CD4-positive, alpha-beta T cell treated with Interleukin-15 for 4 hours (primary cell): ENCODE data around the gene TRIM46.
"Not testable (repeated sequence)": the region's sequence is repeated elsewhere in the genome, so short reads cannot be mapped to it uniquely, and the experiment has no call there.

ENCODE experiments used
- DNase-seq: peaks from one replicate; pipeline ENCODE4 v3.0.0-alpha.2; 2020; ENCODE audit warnings: low spot score

Gene TRIM46

DNA sequence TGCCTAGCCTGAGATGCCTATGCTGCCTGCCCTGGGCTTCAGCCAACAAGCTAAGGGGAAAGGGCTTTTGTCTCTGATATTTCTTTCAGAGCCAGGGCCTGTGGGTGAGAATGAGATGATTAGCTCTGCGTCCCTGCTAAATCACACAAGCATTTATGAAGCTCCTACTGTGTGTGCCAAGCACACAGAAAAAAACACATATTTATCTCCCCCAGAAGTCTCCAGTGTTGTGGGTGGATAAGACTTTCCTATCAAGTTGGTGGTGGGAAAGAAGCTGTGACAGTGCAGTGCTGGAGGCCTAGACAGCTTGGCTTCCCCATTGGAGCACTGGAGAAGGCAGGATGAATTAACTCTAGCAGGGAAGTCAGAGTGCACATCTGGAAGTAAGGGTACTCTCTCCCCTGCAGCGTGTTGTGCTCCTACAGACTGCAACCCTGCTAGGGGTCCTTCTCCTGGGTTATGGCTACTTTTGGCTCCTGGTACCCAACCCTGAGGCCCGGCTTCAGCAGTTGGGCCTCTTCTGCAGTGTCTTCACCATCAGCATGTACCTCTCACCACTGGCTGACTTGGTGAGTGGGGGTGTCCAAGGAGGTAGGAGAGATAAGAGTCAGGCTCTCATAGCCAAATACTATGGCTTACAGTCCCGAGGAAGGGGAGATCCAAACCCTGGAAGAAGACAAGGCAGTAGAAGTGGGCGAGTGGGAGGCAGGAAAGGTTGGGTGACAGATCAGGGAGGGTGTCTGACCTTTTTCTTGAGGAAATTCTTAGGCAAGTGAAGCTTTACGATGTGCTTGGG is 36.3 kb upstream of the TRIM46 start:
- no peak for DNase-seq

DNA sequence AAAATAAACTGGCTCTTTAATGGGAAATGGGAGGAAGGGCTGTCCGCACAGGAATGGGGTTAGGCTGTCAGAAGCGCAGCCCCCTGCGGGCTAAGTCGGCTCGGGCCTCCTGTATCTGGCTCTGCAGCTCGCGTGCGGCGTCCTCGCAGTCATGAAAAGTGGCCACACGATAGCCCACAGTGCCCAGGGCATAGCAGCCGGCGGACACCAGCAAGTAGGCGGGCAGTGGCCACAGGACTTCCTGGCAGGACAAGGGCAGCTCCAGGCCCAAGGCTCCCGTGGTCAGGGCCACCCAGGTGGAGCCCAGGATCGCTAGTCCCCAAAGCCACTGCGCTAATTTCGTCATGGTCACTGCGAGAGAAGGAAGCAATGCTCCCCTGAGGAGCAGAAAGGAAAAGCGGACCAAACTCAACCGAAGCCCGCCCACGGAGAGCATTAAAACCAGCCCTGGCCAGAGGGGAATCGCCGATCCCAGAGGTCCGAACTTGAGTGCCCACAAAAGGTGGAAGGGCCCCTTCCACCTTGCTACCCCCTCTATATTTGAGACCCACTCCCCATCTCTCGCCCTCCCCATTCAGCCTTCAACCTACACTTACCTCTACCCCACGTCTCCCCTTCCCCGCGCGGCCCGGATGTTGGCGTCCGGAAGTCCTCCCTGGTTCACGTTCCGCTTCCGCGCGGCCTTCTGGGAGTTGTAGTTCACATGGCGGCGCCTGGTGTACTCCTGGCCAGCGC is 33.6 kb upstream of the TRIM46 start, which contains the start of gene DPM3:
DPM3 (minus strand) TSS at position 637 of the 735 bp plus-strand sequence; CDS start at position 346, 291 bp downstream.
- DNase-seq = peak; percentile 86

DNA sequence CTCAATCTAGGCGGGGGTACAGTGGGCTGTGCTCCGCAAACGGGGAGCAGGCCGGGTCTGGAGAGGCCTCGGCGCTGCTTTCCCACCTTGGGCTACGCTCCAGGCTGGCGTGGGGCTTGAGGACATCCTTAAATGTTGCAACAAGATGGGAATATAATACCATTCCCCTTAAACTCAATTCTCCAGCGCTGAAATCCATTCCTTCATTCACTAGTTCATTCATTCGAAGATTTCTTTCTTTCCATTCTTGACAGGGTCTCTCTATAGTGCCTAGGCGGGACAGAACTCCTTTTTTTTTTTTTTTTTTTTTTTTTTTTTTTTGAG is 33.1 kb upstream of the TRIM46 start:
- DNase-seq = no peak

DNA sequence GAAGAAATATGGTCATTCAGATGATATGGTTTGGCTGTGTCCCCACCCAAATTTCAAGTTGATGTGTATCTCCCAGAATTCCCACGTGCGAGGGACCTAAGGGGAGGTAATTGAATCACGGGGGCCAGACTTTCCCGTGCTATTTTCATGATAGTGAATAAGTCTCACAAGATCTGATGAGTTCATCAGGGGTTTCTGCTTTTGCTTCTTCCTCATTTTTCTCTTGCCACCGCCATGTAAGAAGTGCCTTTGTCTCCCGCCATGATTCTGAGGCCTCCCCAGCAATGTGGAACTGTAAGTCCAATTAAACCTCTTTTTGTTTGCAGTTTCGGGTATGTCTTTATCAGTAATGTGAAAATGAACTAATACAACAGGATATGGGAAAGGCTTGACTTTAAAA is 31.9 kb upstream of the TRIM46 start:
- no peak for DNase-seq

DNA sequence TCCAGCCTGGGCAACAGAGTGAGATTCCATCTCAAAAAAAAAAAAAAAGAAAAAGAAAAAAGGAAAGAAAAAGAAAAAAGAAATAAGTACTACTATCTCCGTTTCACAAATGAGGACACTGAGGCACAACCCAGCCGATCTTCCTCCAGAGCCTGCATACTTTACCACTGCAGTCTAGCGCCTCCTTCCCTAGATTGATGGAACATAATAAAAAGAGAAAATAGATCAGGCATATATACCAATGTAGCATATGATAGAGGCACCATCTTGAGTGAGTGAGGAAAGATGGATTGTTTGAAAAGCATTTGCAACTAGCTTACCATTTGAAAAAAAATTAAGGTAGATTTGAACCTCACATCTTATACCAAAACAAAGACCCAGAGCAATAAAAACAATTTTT is 28.2 kb upstream of the TRIM46 start:
- no peak for DNase-seq

DNA sequence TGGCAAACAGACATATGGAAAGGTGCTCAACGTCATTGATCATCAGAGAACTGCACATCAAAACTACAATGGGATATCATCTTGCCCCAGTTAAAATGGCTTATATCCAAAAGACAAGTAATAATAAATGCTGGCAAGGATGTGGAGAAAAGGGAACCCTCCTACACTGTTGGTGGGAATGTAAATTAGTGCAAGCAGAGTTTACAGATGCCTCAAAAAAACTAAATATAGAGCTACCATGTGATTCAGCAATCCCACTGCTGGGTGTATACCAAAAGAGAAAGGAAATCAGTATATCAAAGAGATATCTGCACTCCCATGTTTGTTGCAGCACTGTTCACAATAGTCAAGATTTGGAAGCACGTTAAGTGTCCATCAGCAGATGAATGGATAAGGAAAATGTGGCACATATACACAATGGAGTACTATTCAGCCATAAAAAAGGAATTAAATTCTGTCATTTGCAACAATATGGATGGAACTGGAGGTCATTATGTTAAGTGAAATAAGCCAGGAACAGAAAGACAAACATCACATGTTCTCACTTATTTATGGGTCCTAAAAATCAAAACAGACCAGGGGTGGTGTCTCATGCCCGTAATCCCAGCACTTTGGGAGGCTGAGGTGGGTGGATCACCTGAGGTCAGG is 17.5 kb upstream of the TRIM46 start:
- DNase-seq = not testable (repeated sequence)

DNA sequence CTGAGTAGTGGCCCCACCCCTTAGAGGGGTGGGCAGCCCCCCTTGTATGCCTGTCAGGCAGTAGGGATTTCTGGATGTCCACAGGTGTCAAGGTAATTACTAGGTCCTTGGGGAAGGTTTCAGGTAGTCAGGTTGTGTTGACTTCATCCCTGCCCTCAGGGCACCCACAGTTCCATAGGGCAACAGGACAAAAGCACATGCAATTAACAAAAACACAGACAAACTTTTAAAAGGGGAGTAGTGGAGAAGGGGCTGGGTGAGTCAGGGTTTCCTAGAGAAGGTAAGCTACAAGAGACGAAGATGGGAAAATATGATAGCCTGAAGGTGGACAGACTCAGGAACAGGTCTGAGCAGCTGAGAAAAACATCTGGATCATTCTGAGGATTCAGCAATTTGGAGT is 14.7 kb upstream of the TRIM46 start:
- DNase-seq = no peak

DNA sequence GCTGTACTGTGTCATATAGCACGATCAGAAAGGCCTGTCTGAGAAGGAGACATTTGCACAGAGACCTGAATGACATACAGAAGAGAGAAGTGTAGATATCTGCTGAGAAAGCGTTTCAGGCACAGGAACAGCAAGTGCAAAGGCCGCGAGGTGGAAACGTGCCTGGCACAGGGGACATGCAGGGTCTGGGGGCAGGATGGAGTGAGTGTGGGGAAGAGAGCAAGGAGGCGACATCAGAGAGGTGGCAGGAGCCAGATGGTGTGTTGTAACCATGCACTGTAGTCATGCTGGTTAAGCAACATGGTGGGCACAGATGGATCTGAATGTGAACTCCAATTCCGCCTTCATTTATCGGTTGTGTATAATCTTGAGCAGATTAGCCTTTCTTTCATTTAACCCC is 13.5 kb upstream of the TRIM46 start:
- DNase-seq = no peak

DNA sequence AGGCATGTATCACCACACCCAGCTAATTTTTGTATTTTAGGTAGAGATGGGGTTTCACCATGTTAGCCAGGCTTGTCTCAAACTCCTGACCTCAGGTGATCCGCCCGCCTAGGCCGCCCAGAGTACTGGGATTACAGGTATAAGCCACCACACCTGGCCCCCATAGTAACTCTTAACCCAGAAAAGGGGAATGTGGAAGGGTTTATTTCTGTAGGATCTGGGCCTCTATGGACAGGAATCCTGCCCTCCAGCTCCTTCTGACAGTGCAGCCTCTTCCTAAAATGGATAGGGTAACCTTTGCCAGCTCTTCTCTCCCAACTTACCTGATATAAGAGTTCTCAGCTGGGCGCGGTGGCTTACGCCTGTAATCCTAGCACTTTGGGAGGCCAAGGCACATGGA is 11.0 kb upstream of the TRIM46 start:
- not testable (repeated sequence) for DNase-seq

DNA sequence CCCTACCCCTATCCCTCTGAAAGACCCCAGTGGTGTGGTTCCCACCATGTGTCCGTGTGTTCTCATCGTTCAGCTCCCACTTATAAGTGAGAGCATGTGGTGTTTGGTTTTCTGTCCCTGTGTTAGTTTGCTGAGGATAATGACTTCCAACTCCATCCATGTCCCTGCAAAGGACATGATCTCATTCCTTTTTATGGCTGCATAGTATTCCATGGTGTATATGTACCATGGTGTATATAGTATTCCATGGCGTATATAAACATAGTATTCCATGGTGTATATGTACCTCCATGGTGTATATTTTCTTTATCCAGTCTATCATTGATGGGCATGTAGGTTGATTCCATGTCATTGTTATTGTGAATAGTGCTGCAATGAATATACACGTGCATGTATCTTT is 9.9 kb upstream of the TRIM46 start:
- not testable (repeated sequence) for DNase-seq

DNA sequence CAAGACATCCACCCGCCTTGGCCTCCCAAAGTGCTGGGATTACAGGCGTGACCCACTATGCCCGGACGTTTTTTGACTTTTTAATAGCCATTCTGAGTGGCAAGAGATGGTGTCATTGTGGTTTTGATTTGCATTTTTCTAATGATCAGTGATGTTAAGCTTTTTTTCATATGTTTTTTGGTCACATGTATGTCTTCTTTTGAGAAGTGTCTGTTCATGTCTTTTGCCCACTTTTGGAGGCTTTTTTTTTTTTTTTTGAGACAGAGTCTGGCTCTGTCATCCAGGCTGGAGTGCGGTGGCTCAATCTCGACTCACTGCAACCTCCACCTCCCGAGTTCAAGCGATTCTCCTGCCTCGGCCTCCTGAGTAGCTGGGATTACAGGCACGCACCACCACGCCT is 9.0 kb upstream of the TRIM46 start:
- DNase-seq = not testable (repeated sequence)

DNA sequence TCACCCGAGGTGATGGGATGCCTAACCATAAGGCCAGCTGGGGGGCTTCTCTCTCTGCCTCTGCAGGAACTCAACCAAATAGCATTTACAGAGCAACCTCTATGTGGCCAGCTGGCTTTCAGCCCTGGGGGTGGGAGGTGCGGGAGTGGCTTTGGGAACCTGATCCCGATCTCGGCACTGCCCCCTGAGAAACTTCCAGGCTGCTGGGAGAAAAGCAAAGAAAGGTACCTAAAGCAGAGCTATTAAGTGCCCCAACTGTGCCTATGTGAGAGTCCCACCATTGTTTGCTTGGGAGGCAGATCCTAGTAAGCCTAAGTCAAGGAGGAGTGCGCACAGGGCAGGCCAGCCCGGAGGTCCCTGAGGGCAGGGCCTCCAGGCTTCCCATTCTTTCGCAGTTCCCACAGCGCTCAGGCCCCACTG is 7.6 kb upstream of the TRIM46 start:
- DNase-seq = no peak

DNA sequence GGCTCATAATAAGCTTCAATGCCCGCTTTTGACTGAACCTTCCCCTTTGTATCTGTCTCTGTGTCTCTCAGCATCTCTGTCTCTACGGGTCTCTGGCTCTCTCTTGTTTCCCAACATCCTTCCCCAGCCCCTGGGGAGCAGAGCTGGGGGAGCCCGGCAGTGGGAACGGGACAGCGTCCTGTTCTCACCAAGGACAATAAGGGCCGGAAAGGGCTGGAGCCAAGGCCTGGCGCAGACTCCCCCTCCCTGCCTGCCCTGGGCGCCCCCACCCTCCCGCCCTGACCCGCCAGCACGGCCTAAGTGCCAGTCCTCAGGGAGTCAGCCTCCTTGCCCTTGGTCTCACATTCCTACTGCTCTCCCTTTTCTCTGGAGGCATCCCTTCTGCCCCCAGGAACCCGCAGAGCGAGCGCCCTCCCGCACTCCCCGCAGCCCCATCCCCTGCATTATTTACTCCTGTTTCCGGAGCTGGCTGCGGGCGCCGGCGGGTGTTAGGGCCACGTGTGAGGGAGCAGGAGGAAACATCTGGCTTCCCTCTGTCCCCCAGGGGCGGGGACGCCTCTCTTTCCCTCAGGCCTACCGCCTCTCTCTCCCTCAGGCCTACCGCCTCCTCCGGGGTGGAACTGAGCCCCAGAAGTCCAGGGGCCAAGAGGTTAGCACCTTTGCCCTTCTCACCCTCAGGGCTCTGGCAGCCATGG is 7.0 kb upstream of the TRIM46 start:
- no peak for DNase-seq

DNA sequence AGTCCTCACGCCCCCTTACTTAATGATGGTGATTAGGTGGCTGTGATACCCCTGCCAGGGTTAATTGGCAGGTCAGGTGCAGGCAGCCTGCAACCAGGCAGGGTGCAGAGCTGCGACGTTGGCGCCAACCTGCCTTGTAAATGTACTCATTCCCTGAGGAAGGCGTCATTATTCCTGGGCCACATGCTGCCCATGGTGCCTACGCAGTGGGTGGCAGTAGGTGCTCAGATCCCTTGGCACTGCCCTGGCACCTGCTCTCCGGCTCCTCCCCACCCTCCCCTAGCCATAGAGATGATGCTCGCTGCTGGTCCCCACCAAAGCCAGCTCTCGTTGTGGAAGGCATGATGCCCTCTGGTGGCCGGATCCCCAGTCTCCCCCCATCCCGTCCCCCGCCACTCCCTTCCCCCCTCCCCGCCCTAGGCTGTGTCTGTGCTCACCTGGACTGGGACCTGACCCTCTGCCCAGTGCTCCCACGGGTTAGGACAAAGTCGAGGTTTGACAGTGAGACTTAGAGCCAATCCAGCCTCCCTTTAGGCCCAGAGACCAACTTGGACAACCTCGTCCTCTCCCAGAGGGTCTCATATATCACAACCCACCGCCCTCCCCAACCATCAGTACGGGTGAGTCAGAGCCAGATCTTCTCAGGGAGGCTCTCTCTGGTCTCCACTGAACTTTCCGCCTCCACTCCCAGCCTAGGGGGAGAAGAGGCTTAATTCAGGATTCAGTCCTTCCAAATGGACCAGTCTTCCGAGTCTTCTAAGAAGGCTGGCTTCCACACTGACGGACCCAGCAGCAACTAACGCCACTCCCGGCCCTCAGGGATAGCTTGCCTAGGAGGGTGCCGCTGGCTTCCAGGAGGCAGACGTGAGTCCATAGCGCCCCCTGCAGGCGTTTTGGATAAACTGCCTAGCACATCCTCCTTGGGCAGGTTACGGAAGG is 6.2 kb upstream of the TRIM46 start:
- DNase-seq = peak; percentile 85

DNA sequence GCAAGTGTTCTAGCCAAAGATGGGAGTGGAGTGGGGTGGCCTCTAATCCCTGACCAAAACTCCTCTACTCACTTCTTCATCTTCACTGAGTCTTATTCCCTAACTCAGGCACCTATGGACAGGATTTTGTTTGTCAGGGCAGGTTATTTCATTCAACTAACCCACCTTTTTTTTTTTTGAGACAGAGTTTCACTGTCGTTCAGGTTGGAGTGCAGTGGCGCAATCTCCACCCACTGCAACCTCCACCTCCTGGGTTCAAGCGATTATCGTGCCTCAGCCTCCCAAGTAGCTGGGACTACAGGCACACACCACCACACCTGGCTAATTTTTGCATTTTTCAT is 5.6 kb upstream of the TRIM46 start:
- not testable (repeated sequence) for DNase-seq

DNA sequence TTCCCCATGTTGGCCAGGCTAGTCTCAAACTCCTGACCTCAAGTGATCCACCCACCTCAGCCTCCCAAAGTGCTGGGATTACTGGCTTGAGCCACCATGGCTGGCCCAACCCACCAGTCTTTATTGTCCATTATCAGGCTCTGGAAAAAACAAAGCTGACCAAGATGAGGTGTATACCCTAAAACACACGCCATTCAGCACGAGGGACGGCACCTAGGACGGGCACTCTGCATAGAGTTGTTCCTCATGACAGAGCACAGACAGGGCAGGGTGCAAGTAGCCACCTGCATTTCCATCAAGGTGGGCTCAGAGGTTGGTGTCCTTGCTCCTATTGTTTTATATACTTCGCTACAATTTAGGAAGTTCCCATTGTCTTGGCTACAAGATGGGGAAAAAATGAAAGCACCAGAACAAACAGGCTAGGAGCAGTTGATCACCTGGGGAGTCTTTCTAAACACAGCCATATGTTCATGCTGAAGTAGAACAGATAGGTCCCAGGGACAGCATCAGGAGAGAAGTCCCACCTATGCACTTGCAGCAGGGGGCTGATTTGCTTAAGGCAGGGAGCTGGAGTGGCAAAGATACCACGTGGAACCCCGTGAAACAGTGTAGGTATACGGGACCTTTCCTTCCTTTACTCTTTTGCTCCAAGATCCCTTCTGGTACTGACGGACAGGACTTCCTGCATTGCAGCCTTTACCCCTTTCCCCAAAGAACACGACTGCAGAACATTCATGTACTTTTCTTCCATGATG is 5.0 kb upstream of the TRIM46 start:
- DNase-seq = no peak

DNA sequence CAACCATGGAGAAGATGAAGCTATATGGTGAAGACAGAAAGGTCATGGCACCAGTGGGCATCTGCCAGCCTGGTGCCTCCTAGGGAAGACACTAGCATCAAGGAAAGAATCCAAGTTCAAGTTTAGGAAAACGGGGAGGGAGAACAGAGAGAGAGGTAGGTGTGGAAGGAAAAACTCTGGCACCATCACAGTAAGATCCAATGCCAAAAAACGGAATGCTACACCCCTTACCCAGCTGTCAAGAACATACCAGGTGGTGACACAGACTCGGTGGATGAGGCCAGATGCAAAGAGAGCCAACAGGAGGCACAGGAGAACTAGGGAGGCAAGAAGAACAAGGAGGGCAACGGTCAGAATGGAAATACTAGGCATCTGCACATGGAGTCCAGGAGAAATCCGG is 4.1 kb upstream of the TRIM46 start:
- DNase-seq = no peak

DNA sequence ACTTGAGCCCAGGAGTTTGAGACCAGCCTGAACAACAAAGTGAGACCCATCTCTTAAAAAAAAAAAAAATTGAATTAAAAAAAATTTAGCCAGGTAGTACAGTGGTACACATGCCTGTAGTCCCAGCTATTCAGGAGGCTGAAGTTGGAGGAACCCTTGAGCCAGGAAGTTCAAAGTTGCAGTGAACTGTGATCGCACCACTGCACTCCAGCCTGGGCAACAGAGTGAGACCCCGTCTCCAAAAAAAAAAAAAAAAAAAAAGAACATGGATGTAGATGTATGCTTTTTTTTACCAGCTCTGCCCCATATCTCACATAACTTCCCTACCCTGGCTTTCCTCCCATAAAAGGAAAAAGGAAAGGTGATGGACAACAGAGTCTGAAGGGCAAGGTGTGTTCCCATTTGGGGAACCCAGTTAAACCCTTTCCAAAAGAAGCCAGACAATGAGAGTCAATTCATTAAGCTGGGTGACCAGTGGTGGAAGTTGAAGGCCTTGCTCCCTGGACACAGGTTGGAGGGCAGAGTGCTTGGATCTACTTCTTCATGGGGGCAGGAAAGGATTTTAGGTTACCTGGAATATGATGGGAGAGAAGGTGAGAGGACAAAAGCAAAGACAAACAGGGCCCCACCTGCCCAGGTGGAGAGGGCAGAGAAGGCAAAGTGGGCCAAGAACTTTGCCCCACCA is 3.4 kb upstream of the TRIM46 start:
- DNase-seq = no peak

DNA sequence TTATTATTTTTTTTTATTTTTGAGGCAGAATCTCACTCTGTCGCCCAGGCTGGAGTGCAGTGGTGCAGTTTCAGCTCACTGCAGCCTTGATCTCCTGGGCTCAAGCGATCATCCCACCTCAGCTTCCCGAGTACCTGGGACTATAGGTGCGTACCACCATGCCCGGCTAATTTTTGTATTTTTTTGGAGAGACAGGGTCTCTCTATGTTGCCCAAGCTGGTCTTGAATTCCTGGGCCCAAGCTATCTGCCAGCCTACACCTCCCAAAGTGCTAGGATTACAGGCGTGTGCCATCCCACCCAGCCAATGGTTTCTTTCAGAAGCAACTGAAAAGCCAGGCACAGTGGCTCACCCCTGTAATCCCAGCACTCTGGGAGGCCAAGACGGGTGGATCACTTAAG is 2.8 kb upstream of the TRIM46 start:
- DNase-seq = no peak
